ENCODE results near the gene GK2.

GK2 gene

GRCh38 chr4:79408063-79408462 lies at the start of gene GK2:
Gene GK2, minus strand, starts transcription at chr4:79408228. Its CDS starts 28 bp downstream, at chr4:79408200.
- DNase-seq (ENCODE audit: low spot score) = no peak

- DNase-seq (ENCODE audit: low spot score) = no peak
Measured at GRCh38 chr4:79455216-79455615, 47.2 kb upstream of the GK2 start.

- no peak for DNase-seq (ENCODE audit: low spot score)
Measured at GRCh38 chr4:79454656-79455055, 46.6 kb upstream of the GK2 start.

GRCh38 chr4:79450053-79450452 lies 42.0 kb upstream of the GK2 start:
- DNase-seq (ENCODE audit: low spot score) = no peak

- no peak for DNase-seq (ENCODE audit: low spot score)
Measured at GRCh38 chr4:79446145-79446544, 38.1 kb upstream of the GK2 start.

- no peak for DNase-seq (ENCODE audit: low spot score)
Measured at GRCh38 chr4:79445371-79445781, 37.3 kb upstream of the GK2 start.

GRCh38 chr4:79442422-79442821 lies 34.4 kb upstream of the GK2 start:
- DNase-seq (ENCODE audit: low spot score) = no peak

- DNase-seq (ENCODE audit: low spot score) = no peak
Measured at GRCh38 chr4:79439489-79439888, 31.5 kb upstream of the GK2 start.

- no peak for DNase-seq (ENCODE audit: low spot score)
Measured at GRCh38 chr4:79431839-79432238, 23.8 kb upstream of the GK2 start.

GRCh38 chr4:79429113-79429903 lies 21.3 kb upstream of the GK2 start:
- DNase-seq (ENCODE audit: low spot score) = no peak

- no peak for DNase-seq (ENCODE audit: low spot score)
Measured at GRCh38 chr4:79426989-79427388, 19.0 kb upstream of the GK2 start.

- DNase-seq (ENCODE audit: low spot score) = no peak
Measured at GRCh38 chr4:79425586-79425985, 17.6 kb upstream of the GK2 start.

- DNase-seq (ENCODE audit: low spot score) = no peak
Measured at GRCh38 chr4:79421483-79421882, 13.5 kb upstream of the GK2 start.

GRCh38 chr4:79413886-79414285 lies 5.9 kb upstream of the GK2 start:
- no peak for DNase-seq (ENCODE audit: low spot score)

GRCh38 chr4:79413032-79413885 lies 5.2 kb upstream of the GK2 start:
- DNase-seq (ENCODE audit: low spot score) = no peak

- DNase-seq (ENCODE audit: low spot score) = no peak
Measured at GRCh38 chr4:79404666-79405065, 3.4 kb downstream of the GK2 start.

- DNase-seq (ENCODE audit: low spot score) = no peak
Measured at GRCh38 chr4:79403356-79403755, 4.7 kb downstream of the GK2 start.

GRCh38 chr4:79402332-79402851 lies 5.6 kb downstream of the GK2 start:
- no peak for DNase-seq (ENCODE audit: low spot score)

- no peak for DNase-seq (ENCODE audit: low spot score)
Measured at GRCh38 chr4:79399076-79399475, 9.0 kb downstream of the GK2 start.

- no peak for DNase-seq (ENCODE audit: low spot score)
Measured at GRCh38 chr4:79397951-79398350, 10.1 kb downstream of the GK2 start.

- DNase-seq (ENCODE audit: low spot score) = no peak
Measured at GRCh38 chr4:79396794-79397193, 11.2 kb downstream of the GK2 start.

GRCh38 chr4:79395841-79396240 lies 12.2 kb downstream of the GK2 start:
- DNase-seq (ENCODE audit: low spot score) = no peak

GRCh38 chr4:79390890-79391289 lies 17.1 kb downstream of the GK2 start:
- DNase-seq (ENCODE audit: low spot score) = no peak

All from GM03348 (cell line).